Stimulated activated memory B cell treated with anti-CD40 and anti-IgM and Interleukin-4, amounts not matched to agents 10 μg/mL and 1 μg/mL and 100 μg/mL, for 72 hours (primary cell): ENCODE measurements around the gene SAMD4A.

ENCODE experiments used
- ATAC-seq: fragments of 150-1000 bp; cut with Tn5 transposase; 2 replicates; pipeline ENCODE4 v1.10.0; 2021
- H3K27ac Mint-ChIP-seq: one replicate; pipeline ENCODE4 v1.8.0; 2022; ENCODE audit warnings: mild to moderate bottlenecking, mixed read lengths
- H3K27me3 Mint-ChIP-seq: one replicate; pipeline ENCODE4 v1.8.0; 2022; ENCODE audit warnings: mixed read lengths
- H3K36me3 Mint-ChIP-seq: one replicate; pipeline ENCODE4 v1.8.0; 2022; ENCODE audit warnings: mixed read lengths
- H3K4me1 Mint-ChIP-seq: one replicate; pipeline ENCODE4 v1.8.0; 2022; ENCODE audit warnings: mixed read lengths
- H3K4me3 Mint-ChIP-seq: one replicate; pipeline ENCODE4 v1.8.0; 2022; ENCODE audit warnings: mild to moderate bottlenecking, moderate library complexity, mixed read lengths
- H3K9me3 Mint-ChIP-seq: one replicate; pipeline ENCODE4 v1.8.0; 2022; ENCODE audit warnings: mixed read lengths

SAMD4A gene

GRCh38 chr14:54784657-54785056, 217.7 kb downstream of the SAMD4A start:
- ATAC-seq, result no peak
- Mint-ChIP-seq H3K4me3 (no peak overlapping the region), H3K36me3 (peaks cover 61% of the 10 kb centered on the region), H3K9me3 (no peaks in the 10 kb centered on the region), H3K27me3 (no peaks in the 10 kb centered on the region), H3K4me1 (peaks cover 20% of the 10 kb centered on the region), H3K27ac (no peak overlapping the region)

- Mint-ChIP-seq H3K27ac (no peak overlapping the region), H3K36me3 (peaks cover 67% of the 10 kb centered on the region), H3K9me3 (no peaks in the 10 kb centered on the region), H3K27me3 (no peaks in the 10 kb centered on the region), H3K4me3 (no peak overlapping the region), H3K4me1 (peaks cover 20% of the 10 kb centered on the region)
- no peak for ATAC-seq
Measured at GRCh38 chr14:54785136-54785777, 218.3 kb downstream of the SAMD4A start.

DNA sequence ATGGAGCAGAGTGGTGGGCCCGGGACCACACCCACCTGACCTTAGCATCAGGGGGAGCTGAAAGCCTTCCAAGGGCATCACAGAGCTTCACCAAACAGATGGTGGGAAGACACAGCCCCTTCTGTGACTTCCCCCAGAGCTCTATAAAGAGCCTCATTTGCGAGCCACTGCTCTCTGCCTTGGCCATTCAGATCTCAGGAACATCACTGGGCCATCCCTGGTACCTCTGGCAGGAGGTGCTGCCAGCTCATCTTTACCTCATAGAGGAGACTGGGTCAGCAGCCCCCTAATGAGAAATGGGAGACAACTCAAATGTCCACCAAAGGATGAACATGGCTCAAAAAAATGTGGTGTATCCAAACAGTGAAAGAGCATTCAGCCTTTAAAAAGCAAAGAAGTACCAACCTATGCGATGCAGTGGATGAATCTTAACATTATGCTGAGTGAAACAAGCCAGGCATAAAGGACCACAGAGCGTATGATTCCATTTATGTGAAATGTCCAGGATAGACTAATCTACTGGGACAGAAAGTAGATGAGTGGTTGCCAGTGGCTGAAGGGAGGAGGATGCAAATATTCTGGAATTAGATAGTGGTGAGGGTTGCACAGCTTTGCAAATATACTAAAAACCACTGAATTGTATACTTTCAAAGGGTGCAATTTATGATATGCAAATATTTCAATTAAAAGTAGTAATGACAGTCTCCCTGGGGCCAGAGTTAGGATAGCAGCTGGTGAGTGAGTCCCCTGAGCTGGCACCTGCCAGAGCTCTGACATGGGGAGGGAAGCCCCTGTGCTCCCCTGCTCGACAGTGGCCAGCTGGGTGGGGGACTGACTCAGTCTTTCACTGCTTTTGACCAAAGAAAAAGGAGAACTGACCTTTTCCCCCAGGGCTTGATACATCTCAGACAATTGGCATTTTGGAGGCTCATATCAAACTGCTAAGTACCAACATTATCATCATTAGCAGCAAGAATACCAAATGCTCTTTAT, 219.1 kb downstream of the SAMD4A start:
- H3K27ac Mint-ChIP-seq, result no peak overlapping the region
- no peaks in the 10 kb centered on the region for H3K9me3 Mint-ChIP-seq
- H3K4me3 Mint-ChIP-seq, result no peak overlapping the region
- peaks cover 20% of the 10 kb centered on the region for H3K4me1 Mint-ChIP-seq
- H3K36me3 Mint-ChIP-seq, result peaks cover 69% of the 10 kb centered on the region
- H3K27me3 Mint-ChIP-seq, result no peaks in the 10 kb centered on the region
- no peak for ATAC-seq

DNA sequence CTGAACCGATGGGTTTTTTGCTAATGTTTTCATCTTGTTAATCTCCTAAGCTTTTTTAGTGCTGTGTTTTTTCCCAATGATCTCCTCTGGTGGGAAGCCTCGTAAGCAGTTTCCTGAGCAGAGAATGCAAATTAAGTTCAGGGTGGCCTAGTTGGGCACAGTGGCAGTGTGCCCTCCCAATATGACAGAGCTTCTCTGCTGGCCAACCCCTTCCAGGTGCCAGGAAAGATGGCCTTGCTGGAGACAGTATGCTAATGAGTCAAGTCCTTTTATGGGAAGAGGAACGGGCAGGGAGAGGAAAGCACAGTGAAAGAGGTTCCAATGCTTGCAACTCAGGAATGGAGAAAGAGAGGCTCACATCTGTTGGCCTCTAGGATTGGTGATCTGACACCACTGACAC, 219.9 kb downstream of the SAMD4A start:
- H3K4me1 Mint-ChIP-seq, result peaks cover 20% of the 10 kb centered on the region

GRCh38 chr14:54787261-54787660, 220.3 kb downstream of the SAMD4A start:
- no peak for ATAC-seq
- peaks cover 17% of the 10 kb centered on the region for H3K4me1 Mint-ChIP-seq
- no peak overlapping the region for H3K4me3 Mint-ChIP-seq
- H3K9me3 Mint-ChIP-seq, result no peaks in the 10 kb centered on the region
- H3K27me3 Mint-ChIP-seq, result no peaks in the 10 kb centered on the region
- H3K27ac Mint-ChIP-seq, result no peak overlapping the region
- peaks cover 70% of the 10 kb centered on the region for H3K36me3 Mint-ChIP-seq

More for the DNA sequence above, 219.9 kb downstream of the SAMD4A start:
- no peak overlapping the region for H3K27ac Mint-ChIP-seq
- H3K27me3 Mint-ChIP-seq, result no peaks in the 10 kb centered on the region
- H3K9me3 Mint-ChIP-seq, result no peaks in the 10 kb centered on the region
- no peak for ATAC-seq
- peaks cover 70% of the 10 kb centered on the region for H3K36me3 Mint-ChIP-seq
- no peak overlapping the region for H3K4me3 Mint-ChIP-seq

- no peak for ATAC-seq
- peaks cover 69% of the 10 kb centered on the region for H3K36me3 Mint-ChIP-seq
- H3K27me3 Mint-ChIP-seq, result no peaks in the 10 kb centered on the region
- H3K4me3 Mint-ChIP-seq, result no peak overlapping the region
- H3K9me3 Mint-ChIP-seq, result no peaks in the 10 kb centered on the region
- peaks cover 3% of the 10 kb centered on the region for H3K4me1 Mint-ChIP-seq
- H3K27ac Mint-ChIP-seq, result no peak overlapping the region
Measured at GRCh38 chr14:54788701-54789100, 221.8 kb downstream of the SAMD4A start.

GRCh38 chr14:54789166-54789565, 222.2 kb downstream of the SAMD4A start:
- H3K9me3 Mint-ChIP-seq, result no peaks in the 10 kb centered on the region
- no peak overlapping the region for H3K27ac Mint-ChIP-seq
- peaks cover 65% of the 10 kb centered on the region for H3K36me3 Mint-ChIP-seq
- no peaks in the 10 kb centered on the region for H3K4me1 Mint-ChIP-seq
- ATAC-seq, result no peak
- H3K27me3 Mint-ChIP-seq, result no peaks in the 10 kb centered on the region
- no peak overlapping the region for H3K4me3 Mint-ChIP-seq

DNA sequence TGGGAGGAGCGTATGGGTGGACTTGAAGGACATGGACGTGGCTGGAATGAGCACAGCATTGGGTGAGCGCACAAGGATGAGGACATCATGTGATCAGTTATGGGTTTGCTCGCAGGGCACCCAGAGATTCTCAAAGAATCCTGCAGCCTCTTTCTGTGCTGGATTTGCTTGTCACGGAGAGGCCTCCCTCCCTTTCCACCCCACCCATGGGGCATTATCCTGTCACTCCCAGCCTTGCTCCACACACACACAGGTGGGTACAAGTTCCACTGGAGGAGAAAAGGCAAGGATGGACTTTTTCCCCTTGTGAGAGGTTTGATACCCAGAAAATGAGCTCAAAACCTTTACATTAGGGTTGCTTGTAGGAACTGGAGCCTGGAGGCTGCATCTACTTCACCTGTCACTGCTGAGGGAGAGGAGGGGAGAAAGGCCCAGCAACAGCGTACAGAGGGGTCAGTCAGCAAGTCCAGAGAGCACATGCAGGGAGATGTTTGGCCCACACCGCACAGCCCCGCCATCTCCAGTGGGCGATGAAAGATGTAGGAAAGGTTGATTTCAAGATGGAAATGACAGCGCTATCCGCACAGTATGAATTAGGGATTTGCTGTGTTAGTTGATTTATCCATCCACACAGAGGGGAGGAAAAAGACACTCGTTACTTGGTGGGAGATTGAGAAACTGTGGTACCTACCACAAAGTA, 223.0 kb downstream of the SAMD4A start:
- Mint-ChIP-seq H3K4me3 (no peak overlapping the region), H3K36me3 (peaks cover 57% of the 10 kb centered on the region), H3K9me3 (no peaks in the 10 kb centered on the region), H3K27ac (no peak overlapping the region), H3K4me1 (no peaks in the 10 kb centered on the region), H3K27me3 (no peaks in the 10 kb centered on the region)
- ATAC-seq, result no peak

DNA sequence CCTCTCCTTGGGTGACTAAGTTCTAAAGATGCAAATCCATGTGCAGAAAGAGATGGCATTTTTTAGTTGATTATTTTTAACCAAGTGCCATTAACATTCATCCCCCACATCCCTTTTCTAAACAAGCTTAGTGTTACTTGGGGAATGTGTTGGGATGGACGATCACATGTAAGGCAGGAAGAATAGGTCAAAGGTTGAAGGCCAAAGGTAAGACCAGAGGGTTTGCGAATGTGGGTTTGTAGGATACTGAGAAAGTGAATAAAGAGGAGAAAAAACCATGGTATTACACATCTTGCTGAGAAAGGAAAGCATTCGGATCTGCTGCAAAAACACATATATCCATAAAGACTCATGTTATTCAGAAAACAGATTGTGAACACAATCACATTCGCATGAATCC, 224.1 kb downstream of the SAMD4A start:
- H3K27ac Mint-ChIP-seq, result no peak overlapping the region
- no peak overlapping the region for H3K4me3 Mint-ChIP-seq
- peaks cover 6% of the 10 kb centered on the region for H3K9me3 Mint-ChIP-seq
- no peaks in the 10 kb centered on the region for H3K4me1 Mint-ChIP-seq
- H3K27me3 Mint-ChIP-seq, result no peaks in the 10 kb centered on the region
- ATAC-seq, result no peak
- H3K36me3 Mint-ChIP-seq, result peaks cover 50% of the 10 kb centered on the region

DNA sequence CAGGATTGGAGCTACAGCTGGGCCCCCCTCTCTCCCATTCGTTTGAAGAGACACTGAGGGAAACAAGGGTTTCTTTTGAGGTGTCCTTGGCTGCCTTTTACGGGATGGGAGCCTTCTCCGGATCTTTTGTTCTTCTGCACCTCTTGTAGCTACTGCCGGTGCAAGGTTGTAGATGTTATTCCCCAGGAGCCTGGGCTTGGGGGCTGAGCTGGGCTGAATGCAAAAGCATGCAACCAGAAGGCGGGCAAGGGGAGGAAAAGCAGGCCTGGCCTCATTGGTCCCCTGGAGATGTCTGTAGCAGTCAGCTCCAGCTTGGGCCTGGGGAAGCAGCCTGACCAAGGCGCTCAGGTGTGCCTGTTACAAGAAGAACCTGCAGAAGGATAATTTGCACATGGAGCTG, 225.4 kb downstream of the SAMD4A start:
- H3K9me3 Mint-ChIP-seq, result peaks cover 6% of the 10 kb centered on the region
- no peaks in the 10 kb centered on the region for H3K27me3 Mint-ChIP-seq
- H3K4me3 Mint-ChIP-seq, result no peak overlapping the region
- no peak overlapping the region for H3K27ac Mint-ChIP-seq
- peaks cover 41% of the 10 kb centered on the region for H3K36me3 Mint-ChIP-seq
- ATAC-seq, result no peak
- no peaks in the 10 kb centered on the region for H3K4me1 Mint-ChIP-seq

GRCh38 chr14:54794159-54794558, 227.2 kb downstream of the SAMD4A start:
- H3K27me3 Mint-ChIP-seq, result no peaks in the 10 kb centered on the region
- no peak overlapping the region for H3K4me3 Mint-ChIP-seq
- ATAC-seq, result no peak
- no peaks in the 10 kb centered on the region for H3K4me1 Mint-ChIP-seq
- H3K27ac Mint-ChIP-seq, result no peak overlapping the region
- peaks cover 6% of the 10 kb centered on the region for H3K9me3 Mint-ChIP-seq
- H3K36me3 Mint-ChIP-seq, result peaks cover 23% of the 10 kb centered on the region

DNA sequence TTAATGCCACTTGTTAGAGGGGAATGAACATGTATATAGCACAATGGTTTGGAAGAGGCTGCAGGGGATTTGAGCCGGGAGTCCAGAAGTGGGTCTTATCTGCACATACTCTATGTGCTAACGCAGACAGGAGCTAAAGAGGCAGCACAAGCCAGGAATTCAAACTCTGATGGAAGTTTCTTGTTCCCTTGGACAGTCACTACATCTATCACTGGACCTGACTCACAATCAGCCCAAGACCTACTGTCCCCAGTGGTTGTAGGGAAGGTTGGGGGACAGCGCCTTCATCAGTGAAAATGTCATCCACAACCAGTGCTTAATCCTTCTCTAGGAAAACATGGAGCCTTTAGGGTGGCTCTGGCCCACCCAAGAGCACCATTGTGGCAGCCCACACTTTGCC, 227.9 kb downstream of the SAMD4A start:
- peaks cover 17% of the 10 kb centered on the region for H3K36me3 Mint-ChIP-seq
- H3K4me3 Mint-ChIP-seq, result no peak overlapping the region
- H3K27ac Mint-ChIP-seq, result no peak overlapping the region
- H3K27me3 Mint-ChIP-seq, result no peaks in the 10 kb centered on the region
- ATAC-seq, result no peak
- H3K4me1 Mint-ChIP-seq, result no peaks in the 10 kb centered on the region
- H3K9me3 Mint-ChIP-seq, result peaks cover 6% of the 10 kb centered on the region

DNA sequence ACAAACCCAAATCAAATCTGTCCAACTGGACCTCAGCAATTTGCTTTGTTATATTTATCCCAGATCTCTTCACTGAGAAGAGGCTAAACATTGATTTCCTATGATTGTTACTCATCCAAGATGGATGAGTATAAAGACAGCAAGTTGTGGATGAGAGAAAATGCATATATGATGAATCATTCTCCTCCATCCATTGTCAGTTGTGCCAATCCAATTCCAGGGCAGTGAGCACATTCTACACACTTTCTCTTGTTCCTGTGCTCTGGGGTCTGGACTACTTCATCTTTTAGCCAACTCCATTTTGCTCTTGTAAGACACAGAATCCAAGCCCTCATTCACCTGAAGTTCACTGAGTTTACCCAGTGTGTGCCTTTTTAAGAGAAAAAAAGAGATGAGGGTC, 230.0 kb downstream of the SAMD4A start:
- Mint-ChIP-seq H3K27ac (no peak overlapping the region), H3K4me1 (no peaks in the 10 kb centered on the region), H3K27me3 (peaks cover 14% of the 10 kb centered on the region), H3K9me3 (peaks cover 6% of the 10 kb centered on the region), H3K4me3 (no peak overlapping the region), H3K36me3 (peaks cover 4% of the 10 kb centered on the region)
- no peak for ATAC-seq

GRCh38 chr14:54797556-54797955, 230.6 kb downstream of the SAMD4A start:
- H3K27ac Mint-ChIP-seq, result no peak overlapping the region
- H3K4me1 Mint-ChIP-seq, result no peaks in the 10 kb centered on the region
- no peak for ATAC-seq
- peaks cover 14% of the 10 kb centered on the region for H3K27me3 Mint-ChIP-seq
- H3K9me3 Mint-ChIP-seq, result peaks cover 6% of the 10 kb centered on the region
- H3K4me3 Mint-ChIP-seq, result no peak overlapping the region
- H3K36me3 Mint-ChIP-seq, result peaks cover 4% of the 10 kb centered on the region

GRCh38 chr14:54797986-54798385, 231.1 kb downstream of the SAMD4A start:
- Mint-ChIP-seq H3K27ac (no peak overlapping the region), H3K4me3 (no peak overlapping the region), H3K4me1 (no peaks in the 10 kb centered on the region), H3K27me3 (peaks cover 14% of the 10 kb centered on the region), H3K36me3 (peaks cover 4% of the 10 kb centered on the region), H3K9me3 (peaks cover 6% of the 10 kb centered on the region)
- ATAC-seq, result no peak
